Islet of Langerhans (tissue), 1 donor: ENCODE measurements around the gene CCDC39.
"Not testable (repeated sequence)": the region's sequence is repeated elsewhere in the genome, so short reads cannot be mapped to it uniquely, and the experiment has no call there.

ENCODE experiments used
- FAIRE-seq: peaks from one replicate; lab custom pipeline; 2011; peaks lifted over from hg19 to GRCh38; lab: Jason Lieb, UNC

Gene CCDC39

GRCh38 chr3:180619723-180620122 lies 59.6 kb downstream of the CCDC39 start:
- FAIRE-seq = no peak

GRCh38 chr3:180618563-180618962 lies 60.7 kb downstream of the CCDC39 start:
- not testable (repeated sequence) for FAIRE-seq

GRCh38 chr3:180617049-180617448 lies 62.2 kb downstream of the CCDC39 start:
- FAIRE-seq = no peak

GRCh38 chr3:180615954-180616353 lies 63.3 kb downstream of the CCDC39 start:
- FAIRE-seq = no peak

GRCh38 chr3:180612364-180612763 lies 66.9 kb downstream of the CCDC39 start:
- no peak for FAIRE-seq

- no peak for FAIRE-seq
Observed at GRCh38 chr3:180611006-180611405, 68.3 kb downstream of the CCDC39 start.

- peak; percentile 62 for FAIRE-seq
Observed at GRCh38 chr3:180601688-180602666, 77.3 kb downstream of the CCDC39 start, which contains the start of gene TTC14. TSS of gene TTC14 (plus strand) at chr3:180602163. CDS start at chr3:180602262, 99 bp downstream.

- FAIRE-seq = no peak
Observed at GRCh38 chr3:180600473-180600872, 78.8 kb downstream of the CCDC39 start.

GRCh38 chr3:180595559-180595935 lies 83.7 kb downstream of the CCDC39 start:
- no peak for FAIRE-seq

- FAIRE-seq = peak; percentile 41
Observed at GRCh38 chr3:180594631-180595558, 84.4 kb downstream of the CCDC39 start.

- FAIRE-seq = not testable (repeated sequence)
Observed at GRCh38 chr3:180593631-180594030, 85.7 kb downstream of the CCDC39 start.

- no peak for FAIRE-seq
Observed at GRCh38 chr3:180590396-180590795, 88.9 kb downstream of the CCDC39 start.

- no peak for FAIRE-seq
Observed at GRCh38 chr3:180580934-180581333, 98.4 kb downstream of the CCDC39 start.

GRCh38 chr3:180575571-180575970 lies 103.7 kb downstream of the CCDC39 start:
- no peak for FAIRE-seq

GRCh38 chr3:180571831-180572598 lies 107.3 kb downstream of the CCDC39 start:
- FAIRE-seq = no peak

- no peak for FAIRE-seq
Observed at GRCh38 chr3:180570238-180570637, 109.1 kb downstream of the CCDC39 start.

- FAIRE-seq = no peak
Observed at GRCh38 chr3:180564676-180565075, 114.6 kb downstream of the CCDC39 start.
